ENCODE measurements around the gene NSUN5.
"Not testable (repeated sequence)": the region's sequence is repeated elsewhere in the genome, so short reads cannot be mapped to it uniquely, and the experiment has no call there.

GRCh38 chr7:73297706-73298105, 10.9 kb downstream of the NSUN5 start:
- not testable (repeated sequence) for TF ChIP-seq POLR2A, CTCF (IDR thresholded peaks at IDR 0.05)

Data from gastroesophageal sphincter (tissue), 3 donors.